K562 (cell line): Measurements from ENCODE around the gene LDAH. TPM values are rescaled to one million over a fixed set of nuclear protein-coding genes. Genes with fewer than 3 reads are reported as not detected.

ENCODE experiments used
- CBFA2T3 ChIP-seq: fragments of 450-650 bp; IDR thresholded peaks from 2 replicates; pipeline ENCODE4 v1.6.1; 2017
- CEBPB ChIP-seq: fragments of 450-650 bp; IDR thresholded peaks from 2 replicates; pipeline ENCODE4 v1.6.1; 2016; ENCODE audit warnings: missing genetic modification characterization, missing compliant biosample characterization
- DACH1 ChIP-seq: fragments of 450-650 bp; IDR thresholded peaks from 2 replicates; pipeline ENCODE4 v1.6.1; 2018; ENCODE audit not compliant: partially characterized antibody
- EHMT2 ChIP-seq: fragments of 450-650 bp; IDR thresholded peaks from 2 replicates; pipeline ENCODE4 v1.6.1; 2018; ENCODE audit warnings: antibody characterized with exemption
- EP300 ChIP-seq: IDR thresholded peaks from 2 replicates; pipeline ENCODE4 v1.6.1; 2012; ENCODE audit warnings: low read length, improper control_type of control experiment
- HMBOX1 ChIP-seq: sonication (generic); IDR thresholded peaks from 2 replicates; pipeline ENCODE4 v1.6.1; 2016
- LEF1 ChIP-seq: fragments of 450-650 bp; IDR thresholded peaks from 2 replicates; pipeline ENCODE4 v1.6.1; 2016; ENCODE audit warnings: mild to moderate bottlenecking
- MEIS2 ChIP-seq: fragments of 450-650 bp; IDR thresholded peaks from 2 replicates; pipeline ENCODE4 v1.6.1; 2014; ENCODE audit warnings: mild to moderate bottlenecking; ENCODE audit not compliant: partially characterized antibody
- MTA2 ChIP-seq: fragments of 450-650 bp; IDR thresholded peaks from 2 replicates; pipeline ENCODE4 v1.6.1; 2016; ENCODE audit warnings: low read depth
- NCOA6 ChIP-seq: fragments of 450-650 bp; IDR thresholded peaks from 2 replicates; pipeline ENCODE4 v1.6.1; 2017; ENCODE audit warnings: mild to moderate bottlenecking
- NFIC ChIP-seq: fragments of 450-650 bp; IDR thresholded peaks from 2 replicates; pipeline ENCODE4 v1.6.1; 2017; ENCODE audit warnings: mild to moderate bottlenecking, inconsistent platforms
- TRIM28 ChIP-seq: fragments of 450-650 bp; IDR thresholded peaks from 2 replicates; pipeline ENCODE4 v1.6.1; 2017
- ZBTB7A ChIP-seq: IDR thresholded peaks from 2 replicates; pipeline ENCODE4 v1.6.1; 2011; ENCODE audit warnings: low read depth, mild to moderate bottlenecking, low read length, moderate library complexity, borderline replicate concordance; ENCODE audit not compliant: control insufficient read depth
- polyA plus RNA-seq, 8 experiments: library from polyadenylated mRNA; depleted of rRNA in 4 of 8; stranded (reverse) in 5 of 8; unstranded in 3 of 8; fragments of >200 nt; fragmentation: Nextera tagmentation in 2 of 8; fragmentation: Illumina TruSeq in 1 of 8; extraction: Ambion mirVana in 2 of 8; extraction: Trizol in 1 of 8; gene quantifications; 2 replicates each; pipeline versions ENCODE4 v1.2.1 to v1.2.3, GENCODE V29; 2011 to 2014; ENCODE audit warnings: inconsistent platforms in 1 of 8, missing spikeins in 1 of 8
- total RNA-seq, 7 experiments: library from RNA; depleted of rRNA in 6 of 7; stranded (reverse); fragments of >200 nt in 6 of 7; fragmentation: Illumina TruSeq in 2 of 7; extraction: Trizol in 2 of 7; gene quantifications; 2 replicates each; pipeline versions ENCODE4 v1.2.1 to v1.2.3, GENCODE V29; 2011 to 2021; ENCODE audit warnings: low replicate concordance in 1 of 7
- TF ChIP-seq, protein P1 (sequence below), 2 experiments: fragments of 450-650 bp in 1 of 2; IDR thresholded peaks; 2 replicates each; pipeline ENCODE4 v1.6.1; 2011 to 2017; ENCODE audit warnings: low read depth in 2 of 2, antibody characterized with exemption in 1 of 2, borderline replicate concordance in 1 of 2, low read length in 1 of 2, mild to moderate bottlenecking in 1 of 2, mixed read lengths in 1 of 2; ENCODE audit not compliant: control insufficient read depth in 1 of 2
- TF ChIP-seq, protein P2 (sequence below): fragments of 450-650 bp; IDR thresholded peaks from 2 replicates; pipeline ENCODE4 v1.6.1; 2016; ENCODE audit warnings: mild to moderate bottlenecking, moderate library complexity

LDAH gene
- total and polyA plus RNA-seq, 9 of the 15 experiments (the other 6 are each of a cell fraction or from before 2014, with no cell fraction given), result 22.3 to 60.1 (median 40.0) TPM

DNA sequence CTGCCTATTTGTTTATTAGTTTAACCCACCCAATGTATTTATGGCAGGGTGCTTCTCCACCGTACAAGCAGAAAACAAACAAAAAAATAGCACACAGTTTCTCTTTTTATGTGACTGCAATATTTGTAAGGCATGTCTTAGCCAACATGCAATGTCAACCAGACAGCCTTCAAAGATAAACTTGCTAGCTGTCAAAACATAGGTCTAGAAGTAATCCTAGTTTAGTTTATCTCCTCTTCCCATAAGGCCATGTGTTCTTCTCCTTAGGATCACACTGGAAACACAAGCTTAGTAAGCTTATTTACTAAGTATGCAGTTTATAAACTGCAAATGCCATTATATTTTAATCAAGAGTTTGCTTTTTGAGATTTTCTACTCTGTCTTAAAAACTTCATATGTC lies 75.6 kb downstream of the LDAH start (continued):
- TF ChIP-seq HMBOX1, result peak; percentile 91
- TF ChIP-seq DACH1, result peak; percentile 7
- TF ChIP-seq ZBTB7A, result no peak
- peak; percentile 67; the same call in 1 of the 2 replicates for TF ChIP-seq EP300
- peak; percentile 74 for TF ChIP-seq MTA2
- TF ChIP-seq EHMT2, result peak; percentile 82
- TF ChIP-seq CEBPB, result peak; percentile 48
- TF ChIP-seq, protein P1, sequence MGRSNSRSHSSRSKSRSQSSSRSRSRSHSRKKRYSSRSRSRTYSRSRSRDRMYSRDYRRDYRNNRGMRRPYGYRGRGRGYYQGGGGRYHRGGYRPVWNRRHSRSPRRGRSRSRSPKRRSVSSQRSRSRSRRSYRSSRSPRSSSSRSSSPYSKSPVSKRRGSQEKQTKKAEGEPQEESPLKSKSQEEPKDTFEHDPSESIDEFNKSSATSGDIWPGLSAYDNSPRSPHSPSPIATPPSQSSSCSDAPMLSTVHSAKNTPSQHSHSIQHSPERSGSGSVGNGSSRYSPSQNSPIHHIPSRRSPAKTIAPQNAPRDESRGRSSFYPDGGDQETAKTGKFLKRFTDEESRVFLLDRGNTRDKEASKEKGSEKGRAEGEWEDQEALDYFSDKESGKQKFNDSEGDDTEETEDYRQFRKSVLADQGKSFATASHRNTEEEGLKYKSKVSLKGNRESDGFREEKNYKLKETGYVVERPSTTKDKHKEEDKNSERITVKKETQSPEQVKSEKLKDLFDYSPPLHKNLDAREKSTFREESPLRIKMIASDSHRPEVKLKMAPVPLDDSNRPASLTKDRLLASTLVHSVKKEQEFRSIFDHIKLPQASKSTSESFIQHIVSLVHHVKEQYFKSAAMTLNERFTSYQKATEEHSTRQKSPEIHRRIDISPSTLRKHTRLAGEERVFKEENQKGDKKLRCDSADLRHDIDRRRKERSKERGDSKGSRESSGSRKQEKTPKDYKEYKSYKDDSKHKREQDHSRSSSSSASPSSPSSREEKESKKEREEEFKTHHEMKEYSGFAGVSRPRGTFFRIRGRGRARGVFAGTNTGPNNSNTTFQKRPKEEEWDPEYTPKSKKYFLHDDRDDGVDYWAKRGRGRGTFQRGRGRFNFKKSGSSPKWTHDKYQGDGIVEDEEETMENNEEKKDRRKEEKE (IDR thresholded peaks at IDR 0.05; ENCODE audit: borderline replicate concordance in 1 of 2, control insufficient read depth in 1 of 2, low read depth in 2 of 2, low read length in 1 of 2), result no peak
- TF ChIP-seq NFIC, result peak; percentile 48
- TF ChIP-seq CBFA2T3, result peak; percentile 90
- TF ChIP-seq TRIM28, result no peak
- TF ChIP-seq, protein P2, sequence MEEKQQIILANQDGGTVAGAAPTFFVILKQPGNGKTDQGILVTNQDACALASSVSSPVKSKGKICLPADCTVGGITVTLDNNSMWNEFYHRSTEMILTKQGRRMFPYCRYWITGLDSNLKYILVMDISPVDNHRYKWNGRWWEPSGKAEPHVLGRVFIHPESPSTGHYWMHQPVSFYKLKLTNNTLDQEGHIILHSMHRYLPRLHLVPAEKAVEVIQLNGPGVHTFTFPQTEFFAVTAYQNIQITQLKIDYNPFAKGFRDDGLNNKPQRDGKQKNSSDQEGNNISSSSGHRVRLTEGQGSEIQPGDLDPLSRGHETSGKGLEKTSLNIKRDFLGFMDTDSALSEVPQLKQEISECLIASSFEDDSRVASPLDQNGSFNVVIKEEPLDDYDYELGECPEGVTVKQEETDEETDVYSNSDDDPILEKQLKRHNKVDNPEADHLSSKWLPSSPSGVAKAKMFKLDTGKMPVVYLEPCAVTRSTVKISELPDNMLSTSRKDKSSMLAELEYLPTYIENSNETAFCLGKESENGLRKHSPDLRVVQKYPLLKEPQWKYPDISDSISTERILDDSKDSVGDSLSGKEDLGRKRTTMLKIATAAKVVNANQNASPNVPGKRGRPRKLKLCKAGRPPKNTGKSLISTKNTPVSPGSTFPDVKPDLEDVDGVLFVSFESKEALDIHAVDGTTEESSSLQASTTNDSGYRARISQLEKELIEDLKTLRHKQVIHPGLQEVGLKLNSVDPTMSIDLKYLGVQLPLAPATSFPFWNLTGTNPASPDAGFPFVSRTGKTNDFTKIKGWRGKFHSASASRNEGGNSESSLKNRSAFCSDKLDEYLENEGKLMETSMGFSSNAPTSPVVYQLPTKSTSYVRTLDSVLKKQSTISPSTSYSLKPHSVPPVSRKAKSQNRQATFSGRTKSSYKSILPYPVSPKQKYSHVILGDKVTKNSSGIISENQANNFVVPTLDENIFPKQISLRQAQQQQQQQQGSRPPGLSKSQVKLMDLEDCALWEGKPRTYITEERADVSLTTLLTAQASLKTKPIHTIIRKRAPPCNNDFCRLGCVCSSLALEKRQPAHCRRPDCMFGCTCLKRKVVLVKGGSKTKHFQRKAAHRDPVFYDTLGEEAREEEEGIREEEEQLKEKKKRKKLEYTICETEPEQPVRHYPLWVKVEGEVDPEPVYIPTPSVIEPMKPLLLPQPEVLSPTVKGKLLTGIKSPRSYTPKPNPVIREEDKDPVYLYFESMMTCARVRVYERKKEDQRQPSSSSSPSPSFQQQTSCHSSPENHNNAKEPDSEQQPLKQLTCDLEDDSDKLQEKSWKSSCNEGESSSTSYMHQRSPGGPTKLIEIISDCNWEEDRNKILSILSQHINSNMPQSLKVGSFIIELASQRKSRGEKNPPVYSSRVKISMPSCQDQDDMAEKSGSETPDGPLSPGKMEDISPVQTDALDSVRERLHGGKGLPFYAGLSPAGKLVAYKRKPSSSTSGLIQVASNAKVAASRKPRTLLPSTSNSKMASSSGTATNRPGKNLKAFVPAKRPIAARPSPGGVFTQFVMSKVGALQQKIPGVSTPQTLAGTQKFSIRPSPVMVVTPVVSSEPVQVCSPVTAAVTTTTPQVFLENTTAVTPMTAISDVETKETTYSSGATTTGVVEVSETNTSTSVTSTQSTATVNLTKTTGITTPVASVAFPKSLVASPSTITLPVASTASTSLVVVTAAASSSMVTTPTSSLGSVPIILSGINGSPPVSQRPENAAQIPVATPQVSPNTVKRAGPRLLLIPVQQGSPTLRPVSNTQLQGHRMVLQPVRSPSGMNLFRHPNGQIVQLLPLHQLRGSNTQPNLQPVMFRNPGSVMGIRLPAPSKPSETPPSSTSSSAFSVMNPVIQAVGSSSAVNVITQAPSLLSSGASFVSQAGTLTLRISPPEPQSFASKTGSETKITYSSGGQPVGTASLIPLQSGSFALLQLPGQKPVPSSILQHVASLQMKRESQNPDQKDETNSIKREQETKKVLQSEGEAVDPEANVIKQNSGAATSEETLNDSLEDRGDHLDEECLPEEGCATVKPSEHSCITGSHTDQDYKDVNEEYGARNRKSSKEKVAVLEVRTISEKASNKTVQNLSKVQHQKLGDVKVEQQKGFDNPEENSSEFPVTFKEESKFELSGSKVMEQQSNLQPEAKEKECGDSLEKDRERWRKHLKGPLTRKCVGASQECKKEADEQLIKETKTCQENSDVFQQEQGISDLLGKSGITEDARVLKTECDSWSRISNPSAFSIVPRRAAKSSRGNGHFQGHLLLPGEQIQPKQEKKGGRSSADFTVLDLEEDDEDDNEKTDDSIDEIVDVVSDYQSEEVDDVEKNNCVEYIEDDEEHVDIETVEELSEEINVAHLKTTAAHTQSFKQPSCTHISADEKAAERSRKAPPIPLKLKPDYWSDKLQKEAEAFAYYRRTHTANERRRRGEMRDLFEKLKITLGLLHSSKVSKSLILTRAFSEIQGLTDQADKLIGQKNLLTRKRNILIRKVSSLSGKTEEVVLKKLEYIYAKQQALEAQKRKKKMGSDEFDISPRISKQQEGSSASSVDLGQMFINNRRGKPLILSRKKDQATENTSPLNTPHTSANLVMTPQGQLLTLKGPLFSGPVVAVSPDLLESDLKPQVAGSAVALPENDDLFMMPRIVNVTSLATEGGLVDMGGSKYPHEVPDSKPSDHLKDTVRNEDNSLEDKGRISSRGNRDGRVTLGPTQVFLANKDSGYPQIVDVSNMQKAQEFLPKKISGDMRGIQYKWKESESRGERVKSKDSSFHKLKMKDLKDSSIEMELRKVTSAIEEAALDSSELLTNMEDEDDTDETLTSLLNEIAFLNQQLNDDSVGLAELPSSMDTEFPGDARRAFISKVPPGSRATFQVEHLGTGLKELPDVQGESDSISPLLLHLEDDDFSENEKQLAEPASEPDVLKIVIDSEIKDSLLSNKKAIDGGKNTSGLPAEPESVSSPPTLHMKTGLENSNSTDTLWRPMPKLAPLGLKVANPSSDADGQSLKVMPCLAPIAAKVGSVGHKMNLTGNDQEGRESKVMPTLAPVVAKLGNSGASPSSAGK, result peak; percentile 47; the same call in 1 of the 2 replicates
- TF ChIP-seq NCOA6, result no peak
- TF ChIP-seq LEF1, result peak; percentile 53; the same call in 1 of the 2 replicates
- TF ChIP-seq MEIS2, result peak; percentile 90
